Sigmoid colon (tissue), 4 donors: ENCODE data around the gene WNK2.

Source experiments
- CTCF ChIP-seq, 4 experiments: fragments of 450-650 bp in 3 of 4; fragments of 200-600 bp in 1 of 4; IDR thresholded peaks; one replicate each; pipeline ENCODE4 v1.5.1; 2016 to 2019; ENCODE audit warnings: antibody characterized with exemption in 4 of 4, mild to moderate bottlenecking in 3 of 4, moderate library complexity in 2 of 4
- EP300 ChIP-seq, 4 donors: sonication (generic); formaldehyde crosslinking; IDR thresholded peaks; one replicate each; pipeline ENCODE4 v1.6.1; 2017; ENCODE audit warnings: antibody characterized with exemption in 4 of 4
- POLR2A ChIP-seq, 2 donors: fragments of 450-650 bp; IDR thresholded peaks; one replicate each; pipeline ENCODE4 v1.6.1; 2016; ENCODE audit warnings: antibody characterized with exemption in 2 of 2, mild to moderate bottlenecking in 2 of 2, moderate library complexity in 2 of 2
- POLR2AphosphoS5 ChIP-seq, 4 donors: sonication (generic); formaldehyde crosslinking; IDR thresholded peaks; one replicate each; pipeline ENCODE4 v1.6.1; 2017; ENCODE audit warnings: antibody characterized with exemption in 4 of 4

GRCh38 chr9:93245437-93245970, 61.6 kb downstream of the WNK2 start:
- TF ChIP-seq CTCF (IDR thresholded peaks at IDR 0.05): no peak
- TF ChIP-seq POLR2A (IDR thresholded peaks at IDR 0.05): no peak
- no peak for TF ChIP-seq POLR2AphosphoS5 (IDR thresholded peaks at IDR 0.05)
- TF ChIP-seq EP300 (IDR thresholded peaks at IDR 0.05): no peak
